GM21528 (cell line): ENCODE data around the gene RRH.

Source experiments
- ATAC-seq: cut with Tn5 transposase; IDR thresholded peaks from one replicate; pipeline ENCODE4 v1.9.1; 2021; ENCODE audit warnings: mild to moderate bottlenecking, moderate library complexity; ENCODE audit not compliant: unreplicated experiment, low FRiP score

Gene RRH

DNA sequence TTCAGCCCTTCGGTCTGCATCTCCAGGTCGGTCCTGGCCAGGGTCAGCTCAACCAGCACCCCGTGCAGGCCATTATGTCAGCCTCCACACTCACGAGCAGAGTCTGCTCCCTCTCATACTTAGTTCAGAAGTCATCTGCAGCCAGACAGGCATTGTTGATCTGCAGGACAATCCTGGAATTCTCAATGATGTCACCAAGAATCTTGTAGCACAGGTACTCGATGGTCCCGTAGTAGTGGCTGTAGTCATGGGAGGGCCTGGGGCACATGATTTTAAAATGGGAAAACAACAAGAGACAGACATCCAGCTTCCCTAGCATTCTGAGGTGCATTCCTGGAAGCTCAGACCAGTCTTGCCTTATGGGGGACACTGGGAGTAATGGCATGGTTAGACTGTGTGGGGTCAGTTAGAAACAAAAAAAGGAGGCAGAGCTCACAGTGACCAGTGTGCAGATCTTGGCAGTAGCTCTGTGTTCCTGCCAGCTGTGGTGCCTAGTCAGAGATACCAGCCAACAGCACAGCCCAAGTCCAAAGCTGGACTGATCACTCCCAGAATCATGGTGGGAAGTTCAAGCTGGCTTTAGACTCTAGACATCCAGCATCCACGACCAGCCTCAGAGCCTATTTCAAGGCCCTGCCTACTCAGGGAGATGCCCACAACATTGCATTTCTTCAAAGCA, 52.0 kb downstream of the RRH start:
- ATAC-seq, result no peak

DNA sequence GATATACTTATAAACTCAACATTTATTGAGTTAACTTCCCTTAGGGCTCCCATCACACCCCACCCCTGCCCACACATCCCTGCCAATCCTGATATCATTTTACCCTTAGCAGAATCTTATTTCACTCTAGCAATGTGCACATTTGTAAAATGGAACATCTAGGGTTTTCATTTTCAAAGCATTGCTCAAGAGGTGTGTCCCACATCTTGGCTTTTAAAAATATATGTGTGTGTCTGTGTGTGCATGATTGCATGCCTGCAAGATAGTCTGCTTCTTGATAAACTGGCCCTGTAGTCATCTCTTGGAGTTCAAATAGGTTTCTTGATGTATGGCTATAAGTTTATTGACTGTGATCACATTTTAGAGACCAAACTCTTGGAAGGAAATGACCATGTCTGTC, 58.5 kb downstream of the RRH start:
- ATAC-seq, result no peak

DNA sequence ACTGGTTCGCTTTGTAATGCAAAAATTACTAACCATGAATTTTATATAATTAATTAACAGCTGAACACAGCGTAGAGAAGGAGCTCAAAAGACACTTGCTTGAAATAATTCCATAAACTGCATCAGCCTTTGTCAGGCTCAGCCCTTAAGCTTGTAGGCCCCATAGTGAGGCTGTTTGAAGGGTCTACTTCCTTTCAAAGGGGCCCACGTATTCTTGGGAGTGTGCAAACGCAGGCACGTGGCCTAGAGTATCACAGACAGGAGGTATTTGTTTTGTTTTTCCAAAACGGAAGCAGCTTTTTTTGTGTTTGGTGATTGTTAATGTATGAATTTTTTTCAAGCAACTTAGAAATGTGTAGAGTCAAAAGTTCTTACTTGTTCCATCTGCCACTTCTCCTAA, 59.3 kb downstream of the RRH start:
- ATAC-seq, result no peak

DNA sequence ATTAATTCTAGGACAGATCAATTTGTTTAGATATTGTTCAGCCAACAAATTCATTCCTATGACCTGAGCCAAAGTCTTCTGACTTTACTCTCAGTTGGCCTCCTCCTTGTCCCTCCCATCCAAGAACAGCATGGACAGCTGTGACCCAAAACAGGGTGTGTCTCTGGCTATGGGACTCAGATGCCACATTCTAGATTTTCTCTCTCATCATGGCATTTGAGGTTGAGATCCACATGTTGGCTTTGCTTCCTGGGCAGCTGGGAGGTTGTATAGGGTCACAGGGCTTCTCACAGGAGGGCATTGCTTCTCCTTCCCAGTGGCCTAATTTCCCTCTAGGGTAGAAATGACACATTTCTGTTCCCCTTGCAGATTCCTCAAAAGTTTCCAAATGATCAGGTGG, 62.3 kb downstream of the RRH start:
- ATAC-seq, result no peak
